Measurements from ENCODE around the gene CYB5R4.

Gene CYB5R4, protein sequence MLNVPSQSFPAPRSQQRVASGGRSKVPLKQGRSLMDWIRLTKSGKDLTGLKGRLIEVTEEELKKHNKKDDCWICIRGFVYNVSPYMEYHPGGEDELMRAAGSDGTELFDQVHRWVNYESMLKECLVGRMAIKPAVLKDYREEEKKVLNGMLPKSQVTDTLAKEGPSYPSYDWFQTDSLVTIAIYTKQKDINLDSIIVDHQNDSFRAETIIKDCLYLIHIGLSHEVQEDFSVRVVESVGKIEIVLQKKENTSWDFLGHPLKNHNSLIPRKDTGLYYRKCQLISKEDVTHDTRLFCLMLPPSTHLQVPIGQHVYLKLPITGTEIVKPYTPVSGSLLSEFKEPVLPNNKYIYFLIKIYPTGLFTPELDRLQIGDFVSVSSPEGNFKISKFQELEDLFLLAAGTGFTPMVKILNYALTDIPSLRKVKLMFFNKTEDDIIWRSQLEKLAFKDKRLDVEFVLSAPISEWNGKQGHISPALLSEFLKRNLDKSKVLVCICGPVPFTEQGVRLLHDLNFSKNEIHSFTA

DNA sequence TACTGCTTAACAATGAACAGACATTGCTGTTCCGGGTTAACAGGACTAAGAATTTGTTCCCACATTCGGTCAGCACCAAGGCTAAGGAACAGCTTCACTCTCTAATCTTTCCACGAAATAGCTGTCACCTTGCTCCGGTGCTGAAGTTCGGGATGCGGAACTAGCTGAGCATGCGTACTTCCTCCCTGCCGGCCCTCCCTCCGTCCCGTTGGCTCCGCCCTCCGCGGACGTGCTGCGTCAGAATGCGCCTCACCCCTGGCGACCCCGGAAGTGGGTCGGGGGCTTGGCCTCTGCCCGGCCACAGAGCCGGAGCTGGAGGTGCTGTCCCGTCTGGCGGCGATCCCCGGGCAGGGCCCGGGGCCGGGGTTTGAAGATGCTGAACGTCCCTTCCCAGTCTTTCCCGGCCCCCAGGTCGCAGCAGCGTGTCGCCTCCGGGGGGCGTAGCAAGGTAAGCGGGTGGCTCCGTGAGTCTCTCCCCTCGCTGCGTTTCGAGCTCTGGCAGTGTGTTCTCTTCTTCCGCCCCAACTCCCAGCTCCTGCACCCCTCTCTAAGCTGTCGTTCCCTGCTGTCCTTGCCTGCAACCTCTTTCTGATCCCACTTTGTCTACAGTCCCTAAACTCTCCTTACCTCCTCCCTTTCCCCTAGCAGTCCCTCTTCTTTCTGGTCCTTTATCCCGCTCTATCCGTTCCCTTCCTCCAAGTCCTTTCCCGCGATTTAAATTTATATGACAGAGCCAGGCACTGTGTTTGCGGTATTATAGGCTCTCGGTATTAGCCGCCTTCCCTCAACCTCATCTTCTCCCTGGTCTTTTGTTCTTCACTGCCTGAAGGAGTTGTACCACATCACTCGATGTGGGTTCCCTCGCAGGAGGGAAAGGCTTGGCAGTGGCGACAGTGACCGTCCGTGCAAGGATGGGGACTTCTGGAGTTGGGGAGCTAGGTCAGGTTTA lies at the start of gene CYB5R4:
Gene CYB5R4, plus strand, starts transcription at position 280 of the 949 bp plus-strand sequence. Its CDS starts 94 bp downstream, at position 374.
- DNase-seq (ENCODE audit: low read depth) = peak; percentile 90
- H3K4me3 ChIP-seq (ENCODE audit: low read length) = peak within 1 kb of the TSS; percentile 96
- TF ChIP-seq, protein P1, sequence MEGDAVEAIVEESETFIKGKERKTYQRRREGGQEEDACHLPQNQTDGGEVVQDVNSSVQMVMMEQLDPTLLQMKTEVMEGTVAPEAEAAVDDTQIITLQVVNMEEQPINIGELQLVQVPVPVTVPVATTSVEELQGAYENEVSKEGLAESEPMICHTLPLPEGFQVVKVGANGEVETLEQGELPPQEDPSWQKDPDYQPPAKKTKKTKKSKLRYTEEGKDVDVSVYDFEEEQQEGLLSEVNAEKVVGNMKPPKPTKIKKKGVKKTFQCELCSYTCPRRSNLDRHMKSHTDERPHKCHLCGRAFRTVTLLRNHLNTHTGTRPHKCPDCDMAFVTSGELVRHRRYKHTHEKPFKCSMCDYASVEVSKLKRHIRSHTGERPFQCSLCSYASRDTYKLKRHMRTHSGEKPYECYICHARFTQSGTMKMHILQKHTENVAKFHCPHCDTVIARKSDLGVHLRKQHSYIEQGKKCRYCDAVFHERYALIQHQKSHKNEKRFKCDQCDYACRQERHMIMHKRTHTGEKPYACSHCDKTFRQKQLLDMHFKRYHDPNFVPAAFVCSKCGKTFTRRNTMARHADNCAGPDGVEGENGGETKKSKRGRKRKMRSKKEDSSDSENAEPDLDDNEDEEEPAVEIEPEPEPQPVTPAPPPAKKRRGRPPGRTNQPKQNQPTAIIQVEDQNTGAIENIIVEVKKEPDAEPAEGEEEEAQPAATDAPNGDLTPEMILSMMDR (conservative IDR thresholded peaks at IDR 0.05; ENCODE audit: low read depth, low read length) = peak; percentile 50

DNA sequence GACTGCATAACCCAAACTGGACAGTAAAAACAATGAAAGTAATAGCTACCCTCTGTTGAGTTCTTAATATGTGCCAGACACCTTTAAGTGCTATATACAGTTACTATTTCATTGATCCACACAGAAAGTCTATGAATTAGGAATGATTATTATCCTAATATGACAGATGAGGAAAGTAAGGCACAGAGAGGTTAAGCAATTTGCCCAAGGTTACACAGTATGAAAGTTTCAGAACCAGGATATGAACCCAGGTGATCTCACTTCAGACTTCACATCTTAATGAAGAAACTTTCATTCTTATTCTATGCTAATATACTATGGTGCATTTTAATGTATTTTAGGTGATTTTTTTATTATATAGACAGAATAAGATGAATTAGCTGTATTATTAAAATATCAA lies 46.9 kb upstream of the CYB5R4 start:
- DNase-seq (ENCODE audit: low read depth) = no peak
- no peak overlapping the region for H3K4me3 ChIP-seq (ENCODE audit: low read length)
- TF ChIP-seq, protein P1 (conservative IDR thresholded peaks at IDR 0.05; ENCODE audit: low read depth, low read length) = no peak

DNA sequence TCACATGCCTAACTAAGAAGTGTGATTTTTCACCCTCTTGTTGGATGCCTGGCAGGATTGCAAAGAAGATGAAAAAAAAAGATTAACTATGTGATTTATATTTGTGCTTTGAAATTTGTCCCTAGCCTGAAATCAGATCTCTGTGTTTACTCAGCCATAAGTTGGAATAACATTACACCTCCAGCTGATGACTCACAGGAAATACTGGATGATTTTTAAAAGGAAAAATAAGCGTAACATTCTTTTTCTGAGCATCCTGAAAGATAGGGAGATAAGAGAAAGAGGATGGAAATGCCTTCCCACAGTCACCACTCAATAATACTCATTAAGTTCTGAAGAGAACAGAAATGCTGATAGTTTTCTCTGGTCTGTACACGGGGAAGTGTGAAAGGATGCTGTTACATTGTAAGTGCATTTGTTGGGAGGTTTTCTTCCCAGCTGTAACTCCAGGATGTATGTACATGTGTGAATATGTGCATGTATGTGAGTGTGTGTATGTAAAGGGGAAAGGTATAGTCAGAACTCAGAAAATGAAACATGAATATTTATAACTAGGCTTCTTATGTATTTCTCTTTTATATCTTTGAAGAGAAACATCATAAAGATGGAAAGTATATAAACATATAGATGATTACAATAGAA lies 43.7 kb upstream of the CYB5R4 start:
- no peak overlapping the region for H3K4me3 ChIP-seq (ENCODE audit: low read length)
- DNase-seq (ENCODE audit: low read depth) = peak; percentile 34
- TF ChIP-seq, protein P1 (conservative IDR thresholded peaks at IDR 0.05; ENCODE audit: low read depth, low read length) = no peak

DNA sequence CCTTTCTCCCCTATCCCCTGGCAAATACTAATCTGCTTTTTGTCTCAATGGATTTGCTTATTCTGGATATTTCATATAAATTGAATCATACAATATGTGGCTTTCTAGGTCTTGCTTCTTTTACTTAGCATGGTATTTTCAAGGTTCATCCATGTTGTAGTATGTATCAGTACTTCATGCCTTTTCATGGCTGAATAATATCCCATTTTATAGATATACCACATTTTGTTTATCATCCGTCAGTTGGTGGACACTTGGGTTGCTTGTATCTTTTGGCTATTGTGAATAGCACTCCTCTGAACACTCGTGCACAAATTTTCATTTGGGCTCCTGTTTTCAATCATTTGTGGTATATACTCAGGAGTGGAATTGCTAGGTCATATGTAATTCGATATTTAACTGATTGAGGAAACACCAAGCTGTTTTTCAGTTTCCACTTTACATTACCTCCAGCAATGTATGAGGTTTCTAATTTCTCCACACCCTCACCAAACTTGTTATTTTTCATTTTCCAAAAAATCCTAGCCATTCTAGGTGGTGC lies 36.8 kb upstream of the CYB5R4 start:
- TF ChIP-seq, protein P1 (conservative IDR thresholded peaks at IDR 0.05; ENCODE audit: low read depth, low read length) = no peak
- DNase-seq (ENCODE audit: low read depth) = no peak
- no peak overlapping the region for H3K4me3 ChIP-seq (ENCODE audit: low read length)

DNA sequence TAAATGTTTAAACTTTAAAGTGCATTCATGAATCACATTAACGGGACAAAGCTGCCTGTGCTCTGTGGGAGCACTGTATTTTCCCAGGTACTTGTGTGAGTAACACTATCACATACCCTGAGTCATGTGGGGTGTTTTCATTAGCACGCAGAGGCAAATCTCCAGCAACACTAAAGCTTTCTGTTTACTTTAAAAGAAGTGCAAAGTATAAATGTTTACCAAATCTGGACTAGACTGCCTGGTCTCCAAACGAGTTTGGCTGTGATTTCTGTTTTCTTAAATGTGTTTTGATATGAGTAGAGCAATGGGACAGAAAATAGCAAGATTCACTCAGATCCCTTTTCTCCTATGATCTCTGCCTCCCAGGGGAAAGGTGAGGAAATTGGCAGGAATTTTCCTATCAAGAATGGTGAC lies 35.1 kb upstream of the CYB5R4 start:
- H3K4me3 ChIP-seq (ENCODE audit: low read length) = no peak overlapping the region
- TF ChIP-seq, protein P1 (conservative IDR thresholded peaks at IDR 0.05; ENCODE audit: low read depth, low read length) = no peak
- peak; percentile 24 for DNase-seq (ENCODE audit: low read depth)

DNA sequence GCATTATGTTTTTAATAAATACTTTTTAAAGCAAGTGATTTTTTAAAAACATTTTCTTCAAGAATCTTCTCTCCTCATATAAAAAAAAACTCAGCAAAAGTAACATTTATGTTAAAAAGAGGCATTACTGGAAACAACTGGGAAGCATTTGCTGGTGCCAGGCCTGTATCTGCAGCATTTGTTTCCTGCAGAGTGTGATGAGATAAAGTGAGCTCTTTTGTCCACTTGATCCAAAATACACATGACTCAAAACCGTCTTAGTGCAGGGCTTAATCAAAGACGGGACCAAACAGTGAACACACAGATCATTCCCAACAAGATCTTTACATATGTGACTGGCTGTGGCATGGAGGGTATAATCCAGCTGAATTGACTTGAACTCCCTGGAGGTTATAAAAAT lies 34.7 kb upstream of the CYB5R4 start:
- DNase-seq (ENCODE audit: low read depth) = no peak

More for the DNA sequence above, 34.7 kb upstream of the CYB5R4 start:
- TF ChIP-seq, protein P1 (conservative IDR thresholded peaks at IDR 0.05; ENCODE audit: low read depth, low read length) = no peak
- H3K4me3 ChIP-seq (ENCODE audit: low read length) = no peak overlapping the region
